Upper lobe of right lung (tissue), 1 donor: Measurements from ENCODE around the gene SLC29A3. TPM values are rescaled to one million over a fixed set of nuclear protein-coding genes. Genes with fewer than 3 reads are reported as not detected.

ENCODE experiments used
- ATAC-seq: fragments of 200-7000 bp; cut with Tn5 transposase; one replicate; pipeline ENCODE4 v1.9.1; 2020; ENCODE audit warnings: mild to moderate bottlenecking, moderate library complexity
- DNase-seq: peaks from one replicate; pipeline ENCODE4 v3.0.0-alpha.2; 2020
- H3K27ac ChIP-seq: fragments of 200-600 bp; one replicate; pipeline ENCODE4 v1.8.0; 2022
- H3K27me3 ChIP-seq: fragments of 200-600 bp; one replicate; pipeline ENCODE4 v1.8.0; 2022; ENCODE audit warnings: mild to moderate bottlenecking
- H3K36me3 ChIP-seq: fragments of 200-600 bp; one replicate; pipeline ENCODE4 v1.8.0; 2022
- H3K4me1 ChIP-seq: fragments of 200-600 bp; one replicate; pipeline ENCODE4 v1.8.0; 2022
- H3K4me3 ChIP-seq: fragments of 200-600 bp; one replicate; pipeline ENCODE4 v1.8.0; 2022; ENCODE audit warnings: mild to moderate bottlenecking
- H3K9me3 ChIP-seq: fragments of 200-600 bp; one replicate; pipeline ENCODE4 v1.8.0; 2022
- intact Hi-C: fragments of 100-400 bp; cut with DNase I; formaldehyde crosslinking; loops from one replicate; pipeline ENCODE4 v1.11.0; 2022
- total RNA-seq: library from RNA; stranded (reverse); fragmentation: NEBNext Ultra II Directional; extraction: Animal tissue kit (Norgen Biotek cat#: 25700); gene quantifications from one replicate; pipeline ENCODE4 v1.2.1, GENCODE V29; 2021
- TF ChIP-seq, protein P1 (sequence below): fragments of 200-600 bp; IDR thresholded peaks from one replicate; pipeline ENCODE4 v1.8.0; 2022; ENCODE audit warnings: antibody characterized with exemption
- donor health status: DM: no; HTN: yes; CAD: no; lungs with severe emphysema.

Gene SLC29A3
- total RNA-seq, 1 donor from 2014 or later = 14.8 TPM

DNA sequence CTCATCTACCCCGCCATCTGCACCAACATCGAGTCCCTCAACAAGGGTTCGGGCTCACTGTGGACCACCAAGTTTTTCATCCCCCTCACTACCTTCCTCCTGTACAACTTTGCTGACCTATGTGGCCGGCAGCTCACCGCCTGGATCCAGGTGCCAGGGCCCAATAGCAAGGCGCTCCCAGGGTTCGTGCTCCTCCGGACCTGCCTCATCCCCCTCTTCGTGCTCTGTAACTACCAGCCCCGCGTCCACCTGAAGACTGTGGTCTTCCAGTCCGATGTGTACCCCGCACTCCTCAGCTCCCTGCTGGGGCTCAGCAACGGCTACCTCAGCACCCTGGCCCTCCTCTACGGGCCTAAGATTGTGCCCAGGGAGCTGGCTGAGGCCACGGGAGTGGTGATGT, 43.1 kb downstream of the SLC29A3 start:
- H3K27ac ChIP-seq = no peak overlapping the region
- no peaks in the 10 kb centered on the region for H3K4me1 ChIP-seq
- H3K4me3 ChIP-seq = no peak overlapping the region
- peaks cover 7% of the 10 kb centered on the region for H3K36me3 ChIP-seq
- DNase-seq = no peak
- intact Hi-C loops = no loop called here
- TF ChIP-seq, protein P1, sequence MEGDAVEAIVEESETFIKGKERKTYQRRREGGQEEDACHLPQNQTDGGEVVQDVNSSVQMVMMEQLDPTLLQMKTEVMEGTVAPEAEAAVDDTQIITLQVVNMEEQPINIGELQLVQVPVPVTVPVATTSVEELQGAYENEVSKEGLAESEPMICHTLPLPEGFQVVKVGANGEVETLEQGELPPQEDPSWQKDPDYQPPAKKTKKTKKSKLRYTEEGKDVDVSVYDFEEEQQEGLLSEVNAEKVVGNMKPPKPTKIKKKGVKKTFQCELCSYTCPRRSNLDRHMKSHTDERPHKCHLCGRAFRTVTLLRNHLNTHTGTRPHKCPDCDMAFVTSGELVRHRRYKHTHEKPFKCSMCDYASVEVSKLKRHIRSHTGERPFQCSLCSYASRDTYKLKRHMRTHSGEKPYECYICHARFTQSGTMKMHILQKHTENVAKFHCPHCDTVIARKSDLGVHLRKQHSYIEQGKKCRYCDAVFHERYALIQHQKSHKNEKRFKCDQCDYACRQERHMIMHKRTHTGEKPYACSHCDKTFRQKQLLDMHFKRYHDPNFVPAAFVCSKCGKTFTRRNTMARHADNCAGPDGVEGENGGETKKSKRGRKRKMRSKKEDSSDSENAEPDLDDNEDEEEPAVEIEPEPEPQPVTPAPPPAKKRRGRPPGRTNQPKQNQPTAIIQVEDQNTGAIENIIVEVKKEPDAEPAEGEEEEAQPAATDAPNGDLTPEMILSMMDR = no peak
- H3K9me3 ChIP-seq = no peaks in the 10 kb centered on the region
- ATAC-seq = no peak
- H3K27me3 ChIP-seq = no peaks in the 10 kb centered on the region

DNA sequence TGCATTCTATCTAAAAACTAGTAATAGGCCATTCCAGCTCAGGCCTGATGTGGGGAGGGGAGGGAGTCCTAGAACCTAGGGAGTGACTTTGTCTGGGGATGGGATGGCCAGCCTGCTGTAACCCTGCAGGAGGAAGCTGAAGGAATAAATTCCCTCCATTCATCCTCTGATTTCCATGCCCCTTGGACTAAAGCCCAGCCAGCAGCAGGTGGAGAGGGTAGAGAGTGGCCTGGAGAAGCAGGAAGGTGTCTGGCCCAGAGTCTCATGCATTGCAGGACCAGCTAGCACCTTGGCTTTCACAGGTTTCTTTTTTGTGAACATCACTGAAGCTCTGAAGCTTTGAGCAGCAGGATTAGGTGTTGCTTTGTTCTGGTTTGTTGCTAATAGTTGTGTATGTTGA, 44.9 kb downstream of the SLC29A3 start:
- intact Hi-C loops = no loop called here
- TF ChIP-seq, protein P1 = no peak
- no peaks in the 10 kb centered on the region for H3K27me3 ChIP-seq
- peaks cover 7% of the 10 kb centered on the region for H3K36me3 ChIP-seq
- ATAC-seq = no peak
- no peak overlapping the region for H3K4me3 ChIP-seq
- DNase-seq = no peak
- peak overlapping the region; percentile 17 for H3K27ac ChIP-seq
- H3K4me1 ChIP-seq = no peaks in the 10 kb centered on the region
- H3K9me3 ChIP-seq = no peaks in the 10 kb centered on the region

DNA sequence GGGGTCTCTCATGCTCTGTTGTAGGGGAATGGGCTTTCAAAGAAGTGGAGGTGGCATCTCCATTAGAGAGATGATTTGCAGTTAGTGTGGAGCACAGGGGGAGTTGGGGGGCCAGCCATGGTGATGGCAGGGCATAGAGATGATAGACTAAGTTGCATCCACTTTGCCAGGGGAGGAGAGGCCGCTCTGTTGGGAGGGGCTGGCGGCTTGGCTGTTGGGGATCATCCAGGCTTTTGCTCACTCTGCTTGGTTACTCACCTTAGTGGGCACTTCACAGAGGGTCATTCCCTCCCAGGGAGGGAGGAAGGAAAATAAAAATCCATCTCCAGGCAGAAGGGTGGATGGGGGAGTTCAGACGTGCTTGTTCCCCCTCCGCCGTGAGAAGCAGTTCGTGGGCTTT, 46.3 kb downstream of the SLC29A3 start:
- TF ChIP-seq, protein P1 = no peak
- Histone ChIP-seq H3K27me3 (no peaks in the 10 kb centered on the region), H3K4me3 (no peak overlapping the region), H3K9me3 (no peaks in the 10 kb centered on the region), H3K4me1 (no peaks in the 10 kb centered on the region), H3K27ac (no peak overlapping the region), H3K36me3 (peaks cover 7% of the 10 kb centered on the region)
- DNase-seq (no peak), ATAC-seq (no peak)
- intact Hi-C loops = no loop called here

DNA sequence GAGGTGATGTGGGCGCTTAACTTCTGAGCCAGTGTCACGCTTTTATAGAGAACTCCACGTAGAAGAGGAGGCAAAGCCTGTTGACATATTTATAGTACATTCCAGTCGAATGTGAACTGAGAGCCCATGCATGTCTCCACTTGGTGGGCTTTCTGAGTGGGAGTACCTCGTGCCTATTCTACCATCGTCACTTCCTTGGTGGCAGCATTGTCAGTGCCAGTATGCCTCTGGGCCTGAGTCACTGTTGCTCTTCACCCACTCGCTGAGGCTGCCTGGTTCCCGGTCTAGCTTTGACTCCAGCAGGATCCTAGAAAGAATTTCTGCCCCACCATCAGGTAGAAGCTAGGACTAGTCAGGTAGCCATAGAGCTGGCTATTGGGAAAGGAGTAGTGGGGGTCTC, 47.6 kb downstream of the SLC29A3 start:
- Histone ChIP-seq H3K4me1 (no peaks in the 10 kb centered on the region), H3K27me3 (no peaks in the 10 kb centered on the region), H3K4me3 (no peak overlapping the region), H3K36me3 (peaks cover 7% of the 10 kb centered on the region), H3K27ac (no peak overlapping the region), H3K9me3 (no peaks in the 10 kb centered on the region)
- intact Hi-C loops = no loop called here
- ATAC-seq (peak; percentile 43), DNase-seq (no peak)
- TF ChIP-seq, protein P1 = no peak

DNA sequence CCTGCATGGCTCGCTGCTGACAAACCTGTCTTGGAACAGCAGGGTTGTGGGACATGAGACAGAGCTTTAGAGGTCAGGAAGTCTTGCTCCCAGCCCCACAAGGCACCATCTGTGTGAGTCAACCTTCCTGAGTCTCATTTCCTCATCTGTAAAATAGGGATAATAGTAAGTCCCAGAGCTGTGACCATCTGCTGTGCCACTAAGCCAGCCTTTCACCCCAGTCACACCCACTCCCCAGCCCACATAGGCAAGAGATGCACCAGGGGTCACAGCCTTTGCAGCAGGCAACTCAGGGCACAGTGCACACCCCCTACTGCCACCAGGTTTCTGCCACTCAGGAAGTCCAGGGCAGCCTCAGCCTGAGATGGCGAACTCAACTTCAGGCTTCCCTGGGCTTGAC, 48.2 kb downstream of the SLC29A3 start:
- TF ChIP-seq, protein P1 = no peak
- DNase-seq (peak; percentile 77), ATAC-seq (peak; percentile 76)
- peaks cover 4% of the 10 kb centered on the region for H3K36me3 ChIP-seq
- H3K4me3 ChIP-seq = no peak overlapping the region
- no peaks in the 10 kb centered on the region for H3K4me1 ChIP-seq
- no peaks in the 10 kb centered on the region for H3K27me3 ChIP-seq
- no peaks in the 10 kb centered on the region for H3K9me3 ChIP-seq
- no peak overlapping the region for H3K27ac ChIP-seq
- intact Hi-C loops = no loop called here

DNA sequence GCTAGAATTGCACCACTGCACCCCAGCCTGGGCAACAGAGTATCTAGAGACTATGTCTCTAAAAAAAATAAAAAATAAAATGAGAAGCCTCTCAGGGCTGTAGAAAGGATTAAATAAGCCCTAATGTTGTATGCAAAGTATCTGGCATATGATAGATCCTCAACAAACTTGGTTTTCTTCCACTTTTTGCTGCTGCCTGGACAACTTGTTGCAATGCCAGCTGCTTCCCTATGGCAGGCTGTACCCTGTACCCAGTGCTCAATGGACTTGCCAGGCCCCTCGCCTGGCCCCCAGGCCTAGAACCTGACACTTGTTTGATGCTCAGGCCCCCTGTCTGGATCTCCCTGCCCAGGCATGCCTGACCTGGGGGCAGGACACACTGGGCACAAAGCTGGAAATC, 49.1 kb downstream of the SLC29A3 start:
- no peak for DNase-seq
- intact Hi-C loops = no loop called here

More for the DNA sequence above, 49.1 kb downstream of the SLC29A3 start:
- Histone ChIP-seq H3K4me1 (peaks cover 3% of the 10 kb centered on the region), H3K36me3 (no peaks in the 10 kb centered on the region), H3K27ac (no peak overlapping the region), H3K4me3 (no peak overlapping the region), H3K9me3 (no peaks in the 10 kb centered on the region), H3K27me3 (no peaks in the 10 kb centered on the region)
- TF ChIP-seq, protein P1 = no peak
- ATAC-seq = no peak
